ENCODE results near the gene PPFIA3. TPM values are rescaled to one million over a fixed set of nuclear protein-coding genes. Genes with fewer than 3 reads are reported as not detected.
"Not testable (repeated sequence)": the region's sequence is repeated elsewhere in the genome, so short reads cannot be mapped to it uniquely, and the experiment has no call there.

Gene PPFIA3
- total RNA-seq, 4 donors from 2014 or later, result 10.9 to 20.9 (median 13.8) TPM

GRCh38 chr19:49074869-49075268 lies 44.5 kb upstream of the PPFIA3 start:
- WGBS, 2 donors, result 19 to 26% methylated on average over 5 to 7 of the region's 9 CpGs

GRCh38 chr19:49080392-49080791 lies 39.0 kb upstream of the PPFIA3 start:
- H3K9me3 ChIP-seq, result no peaks in the 10 kb centered on the region
- no peak overlapping the region for H3K27ac ChIP-seq
- no peaks in the 10 kb centered on the region for H3K36me3 ChIP-seq
- H3K4me1 ChIP-seq, result peaks cover 4 to 9% (median 6%) of the 10 kb centered on the region in 3 donors
- TF ChIP-seq POLR2A (IDR thresholded peaks at IDR 0.05), result no peak
- no peak overlapping the region for H3K4me3 ChIP-seq
- 85 to 93% methylated on average over 4 of the region's 4 CpGs for WGBS, 2 donors
- no peaks in the 10 kb centered on the region for H3K27me3 ChIP-seq
- no peak for DNase-seq
- intact Hi-C loops (cut with DNase I), result no loop called here

More at GRCh38 chr19:49074869-49075268, 44.5 kb upstream of the PPFIA3 start:
- H3K27ac ChIP-seq; H3K36me3 ChIP-seq; intact Hi-C loops (cut with DNase I); DNase-seq; H3K9me3 ChIP-seq; H3K4me3 ChIP-seq: not testable (repeated sequence)
- peaks cover 0 to 23% (median 3%) of the 10 kb centered on the region in 3 donors for H3K4me1 ChIP-seq
- peak; percentile 37 to 80 (median 72) for TF ChIP-seq CTCF (IDR thresholded peaks at IDR 0.05)
- peaks cover 5 to 48% (median 16%) of the 10 kb centered on the region in 4 donors for H3K27me3 ChIP-seq

- 67 to 70% methylated on average over 1 of the region's 1 CpG for WGBS, 2 donors
- Histone ChIP-seq H3K4me1 (peaks cover 7 to 13% (median 9%) of the 10 kb centered on the region in 3 donors), H3K9me3 (no peaks in the 10 kb centered on the region), H3K36me3 (no peaks in the 10 kb centered on the region), H3K27me3 (no peaks in the 10 kb centered on the region), H3K4me3 (no peak overlapping the region), H3K27ac (no peak overlapping the region)
- TF ChIP-seq POLR2A (IDR thresholded peaks at IDR 0.05), result no peak
- no peak for TF ChIP-seq CTCF (IDR thresholded peaks at IDR 0.05)
- DNase-seq, result no peak
- intact Hi-C loops (cut with DNase I), result no loop called here
These were observed 38.1 kb upstream of the PPFIA3 start for GRCh38 chr19:49081273-49081672.

GRCh38 chr19:49084206-49085019 lies 34.9 kb upstream of the PPFIA3 start:
- Histone ChIP-seq H3K4me3 (peak overlapping the region; percentile 86 to 93 (median 92)), H3K4me1 (peaks cover 12 to 43% (median 25%) of the 10 kb centered on the region in 3 donors), H3K36me3 (peaks cover 0 to 28% (median 13%) of the 10 kb centered on the region in 3 donors), H3K9me3 (no peaks in the 10 kb centered on the region), H3K27me3 (no peaks in the 10 kb centered on the region), H3K27ac (peak overlapping the region; percentile 89 to 95 (median 94))
- 57 to 58% methylated on average over 22 to 26 of the region's 26 CpGs for WGBS, 2 donors
- TF ChIP-seq POLR2A (IDR thresholded peaks at IDR 0.05), result no peak
- no peak for TF ChIP-seq CTCF (IDR thresholded peaks at IDR 0.05)
- intact Hi-C loops (cut with DNase I), result no loop called here
- DNase-seq, result no peak

GRCh38 chr19:49085020-49085867 lies 34.1 kb upstream of the PPFIA3 start, which contains the start of gene SNRNP70:
SNRNP70 (plus strand) TSS chr19:49085451; CDS start chr19:49086415, 964 bp downstream.
- Histone ChIP-seq H3K4me1 (peaks cover 12 to 43% (median 25%) of the 10 kb centered on the region in 3 donors), H3K36me3 (peaks cover 6 to 37% (median 19%) of the 10 kb centered on the region in 3 donors), H3K4me3 (peak within 1 kb of the TSS; percentile 86 to 93 (median 92)), H3K9me3 (no peaks in the 10 kb centered on the region), H3K27ac (peak within 1 kb of the TSS; percentile 89 to 95 (median 94)), H3K27me3 (no peaks in the 10 kb centered on the region)
- peak; percentile 96 for DNase-seq
- 0% methylated on average over 22 to 35 of the region's 89 CpGs for WGBS, 2 donors
- TF ChIP-seq POLR2A (IDR thresholded peaks at IDR 0.05) (peak in 2 of 4 donors; percentile 76 to 93), CTCF (IDR thresholded peaks at IDR 0.05) (peak in 2 of 6 experiments; percentile 1 to 23)
- intact Hi-C loops (cut with DNase I), result no loop called here

Data from esophagus squamous epithelium (tissue), 5 donors.